Activated T-helper 2 cell treated with anti-CD3 and anti-CD28 coated beads, Interferon-gamma antibody, Interleukin-2, Interleukin-4, amounts not matched to agents 10 μg/mL and 5 μg/mL and 100 μg/mL, durations not matched to agents 14 hours and 24 hours and 36 hours (primary cell): ENCODE data around the gene P2RY6. TPM values are rescaled to one million over a fixed set of nuclear protein-coding genes. Genes with fewer than 3 reads are reported as not detected.

Source experiments
- DNase-seq: peaks from one replicate; pipeline ENCODE4 v3.0.0; 2021; ENCODE audit warnings: low spot score
- H3K27ac Mint-ChIP-seq: one replicate; pipeline ENCODE4 v1.8.0; 2021; ENCODE audit warnings: mixed read lengths
- H3K27me3 Mint-ChIP-seq: one replicate; pipeline ENCODE4 v1.8.0; 2021; ENCODE audit warnings: low read depth, mixed read lengths
- H3K36me3 Mint-ChIP-seq: one replicate; pipeline ENCODE4 v1.8.0; 2021; ENCODE audit warnings: low read depth, mixed read lengths
- H3K4me1 Mint-ChIP-seq: one replicate; pipeline ENCODE4 v1.8.0; 2021; ENCODE audit warnings: low read depth, mixed read lengths
- H3K4me3 Mint-ChIP-seq: one replicate; pipeline ENCODE4 v1.8.0; 2021; ENCODE audit warnings: low read depth, mild to moderate bottlenecking, moderate library complexity, mixed read lengths
- H3K9me3 Mint-ChIP-seq: one replicate; pipeline ENCODE4 v1.8.0; 2021; ENCODE audit warnings: mixed read lengths
- intact Hi-C: fragments of 100-400 bp; cut with micrococcal nuclease; formaldehyde crosslinking; loops from one replicate; pipeline ENCODE4 v1.15.1; 2023
- total RNA-seq: library from RNA; stranded (reverse); gene quantifications from 2 replicates; pipeline ENCODE4 v1.2.3, GENCODE V29; 2022

P2RY6 gene, protein sequence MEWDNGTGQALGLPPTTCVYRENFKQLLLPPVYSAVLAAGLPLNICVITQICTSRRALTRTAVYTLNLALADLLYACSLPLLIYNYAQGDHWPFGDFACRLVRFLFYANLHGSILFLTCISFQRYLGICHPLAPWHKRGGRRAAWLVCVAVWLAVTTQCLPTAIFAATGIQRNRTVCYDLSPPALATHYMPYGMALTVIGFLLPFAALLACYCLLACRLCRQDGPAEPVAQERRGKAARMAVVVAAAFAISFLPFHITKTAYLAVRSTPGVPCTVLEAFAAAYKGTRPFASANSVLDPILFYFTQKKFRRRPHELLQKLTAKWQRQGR
- total RNA-seq: not detected in 2 replicates

DNA sequence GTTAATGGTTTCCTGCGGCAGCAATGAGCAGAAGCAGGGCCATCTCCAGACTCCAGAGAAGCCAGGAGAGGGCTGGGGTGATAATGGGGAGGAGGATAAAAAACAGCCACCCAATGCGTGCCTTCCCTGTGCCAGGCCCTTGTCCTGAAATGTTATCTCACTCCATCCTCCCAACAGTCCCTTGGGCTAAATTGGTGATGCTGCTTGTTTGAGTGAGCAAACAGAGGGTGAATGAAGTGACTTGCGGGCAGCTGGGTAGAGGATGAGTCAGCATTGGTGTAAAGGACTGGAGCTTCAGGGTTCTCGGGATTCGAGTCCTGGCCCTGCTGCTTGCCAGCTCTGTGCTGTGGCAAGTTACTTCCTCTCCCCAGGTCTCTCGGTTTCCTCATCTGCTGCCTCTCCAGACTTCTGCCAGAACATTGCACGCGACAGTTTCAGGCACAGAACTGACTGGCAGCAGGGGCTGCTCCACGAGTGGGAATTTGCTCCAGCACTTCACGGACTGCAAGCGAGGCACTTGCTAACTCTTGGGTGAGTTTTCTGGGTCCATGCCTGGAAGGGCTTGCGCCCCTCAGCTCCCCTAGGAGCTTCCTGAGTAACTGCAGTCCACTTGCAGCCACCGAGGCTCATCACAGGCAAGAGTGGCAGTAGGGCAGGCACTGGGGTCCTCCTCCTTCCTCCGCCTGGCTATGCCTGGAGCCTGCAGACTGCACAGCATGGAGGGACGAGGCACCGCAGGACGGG is at the start of gene P2RY6:
Gene P2RY6, plus strand, starts transcription at position 403 of the 744 bp plus-strand sequence. CDS start 24,181 bp downstream, outside the sequence.
- Mint-ChIP-seq H3K9me3 (no peaks in the 10 kb centered on the region), H3K4me1 (no peaks in the 10 kb centered on the region), H3K4me3 (no peak within 1 kb of the TSS), H3K36me3 (no peaks in the 10 kb centered on the region), H3K27me3 (peaks cover 20% of the 10 kb centered on the region), H3K27ac (no peak within 1 kb of the TSS)
- intact Hi-C loops: no loop called here
- no peak for DNase-seq

DNA sequence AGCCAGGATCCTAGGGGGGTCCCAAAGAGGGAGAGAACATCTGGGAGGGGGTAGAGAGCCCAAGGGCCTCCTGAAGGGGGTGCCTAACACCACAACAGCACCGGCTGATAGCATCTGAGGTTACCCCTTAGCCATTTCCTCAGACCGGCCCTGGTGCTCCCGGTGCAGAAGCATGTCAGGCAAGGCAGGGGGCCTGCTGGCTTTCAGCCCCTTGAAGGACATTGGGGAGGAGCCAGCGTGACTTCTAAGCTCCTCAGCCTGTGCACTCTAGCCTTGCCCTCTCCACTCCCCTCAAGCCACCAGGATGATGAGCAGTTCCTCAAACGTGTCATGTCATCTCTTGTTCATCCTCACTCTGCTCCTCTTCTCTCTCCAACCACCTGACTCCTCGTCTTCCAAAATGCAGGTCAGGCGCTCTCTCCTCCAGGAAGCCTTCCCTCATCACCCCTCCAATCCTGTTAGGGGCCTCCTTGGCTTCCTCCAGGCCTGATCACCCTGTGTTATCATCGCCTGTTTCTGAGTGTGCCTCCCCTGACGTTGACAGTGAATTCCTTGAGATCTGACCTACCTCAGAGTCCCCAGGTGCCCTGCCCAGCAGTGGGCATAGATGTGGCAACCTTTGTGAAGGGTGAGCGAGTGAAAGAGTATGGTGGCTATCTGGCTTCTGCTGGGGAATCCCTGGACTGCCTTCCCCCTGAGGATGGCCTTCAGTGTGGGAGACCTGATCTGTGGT is 48.0 kb upstream of the P2RY6 start:
- no peak overlapping the region for H3K4me3 Mint-ChIP-seq
- H3K27me3 Mint-ChIP-seq: peaks cover 31% of the 10 kb centered on the region
- intact Hi-C loops: no loop called here
- no peaks in the 10 kb centered on the region for H3K36me3 Mint-ChIP-seq
- H3K27ac Mint-ChIP-seq: no peak overlapping the region
- H3K9me3 Mint-ChIP-seq: no peaks in the 10 kb centered on the region
- no peak for DNase-seq
- H3K4me1 Mint-ChIP-seq: peaks cover 4% of the 10 kb centered on the region

DNA sequence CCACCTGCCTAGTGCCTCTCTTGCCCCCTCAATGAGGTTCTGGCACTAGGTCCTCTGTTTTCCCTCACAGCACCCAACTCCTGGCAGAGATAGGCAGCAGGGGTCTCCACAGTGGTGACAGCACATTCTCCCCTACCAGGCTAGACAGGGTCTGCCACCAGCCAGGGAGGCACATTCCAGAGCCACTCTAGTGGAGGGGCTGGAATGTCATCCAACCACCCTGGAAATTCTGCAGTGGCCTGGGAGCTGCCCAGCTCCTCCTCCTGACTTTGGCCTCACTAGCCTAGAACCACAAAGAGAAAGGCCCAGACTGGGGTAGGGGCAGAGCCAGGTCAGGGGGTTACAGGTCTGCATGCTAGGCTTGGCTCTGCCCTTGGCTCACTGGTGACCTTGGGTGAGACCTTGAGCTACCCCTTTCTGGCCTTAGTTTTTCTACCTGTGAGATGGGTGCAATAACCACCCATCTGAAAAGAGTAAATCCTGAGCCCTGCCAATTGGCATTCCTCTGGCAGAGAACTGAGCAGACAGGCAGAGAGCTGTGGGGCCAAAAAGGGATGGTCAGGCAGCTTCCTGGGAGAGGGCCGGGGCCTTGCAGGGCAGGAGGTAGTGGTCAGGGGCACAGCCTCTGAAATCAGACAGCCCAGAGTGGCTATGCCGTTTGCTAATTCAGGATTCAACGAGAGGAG is 47.0 kb upstream of the P2RY6 start:
- Mint-ChIP-seq H3K4me3 (no peak overlapping the region), H3K27me3 (peaks cover 22% of the 10 kb centered on the region), H3K9me3 (no peaks in the 10 kb centered on the region), H3K27ac (no peak overlapping the region), H3K36me3 (no peaks in the 10 kb centered on the region), H3K4me1 (peaks cover 3% of the 10 kb centered on the region)
- DNase-seq: no peak
- intact Hi-C loops: no loop called here

DNA sequence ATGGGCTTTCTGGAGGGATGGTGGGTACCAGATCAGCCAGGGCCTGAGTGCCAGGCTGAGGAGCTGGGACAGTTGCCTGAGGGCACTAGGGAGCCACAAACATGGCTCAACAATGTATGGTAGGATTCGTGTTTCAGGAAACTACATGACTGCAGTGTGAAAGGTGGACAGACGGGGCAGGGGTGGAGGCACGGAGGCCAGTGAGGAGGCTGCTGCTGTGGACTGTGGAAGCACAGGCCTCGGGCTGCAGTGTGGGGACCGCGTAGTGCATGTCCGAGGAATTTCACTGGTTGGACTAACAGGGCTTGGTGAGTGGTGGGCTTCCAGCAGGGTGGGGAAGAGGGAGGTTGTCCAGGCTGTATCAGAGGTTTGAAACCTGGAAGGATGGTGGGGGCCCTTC is 46.3 kb upstream of the P2RY6 start:
- H3K4me3 Mint-ChIP-seq: no peak overlapping the region
- peaks cover 3% of the 10 kb centered on the region for H3K4me1 Mint-ChIP-seq
- DNase-seq: no peak
- H3K27ac Mint-ChIP-seq: no peak overlapping the region
- intact Hi-C loops: no loop called here
- no peaks in the 10 kb centered on the region for H3K9me3 Mint-ChIP-seq
- peaks cover 17% of the 10 kb centered on the region for H3K27me3 Mint-ChIP-seq
- H3K36me3 Mint-ChIP-seq: no peaks in the 10 kb centered on the region

DNA sequence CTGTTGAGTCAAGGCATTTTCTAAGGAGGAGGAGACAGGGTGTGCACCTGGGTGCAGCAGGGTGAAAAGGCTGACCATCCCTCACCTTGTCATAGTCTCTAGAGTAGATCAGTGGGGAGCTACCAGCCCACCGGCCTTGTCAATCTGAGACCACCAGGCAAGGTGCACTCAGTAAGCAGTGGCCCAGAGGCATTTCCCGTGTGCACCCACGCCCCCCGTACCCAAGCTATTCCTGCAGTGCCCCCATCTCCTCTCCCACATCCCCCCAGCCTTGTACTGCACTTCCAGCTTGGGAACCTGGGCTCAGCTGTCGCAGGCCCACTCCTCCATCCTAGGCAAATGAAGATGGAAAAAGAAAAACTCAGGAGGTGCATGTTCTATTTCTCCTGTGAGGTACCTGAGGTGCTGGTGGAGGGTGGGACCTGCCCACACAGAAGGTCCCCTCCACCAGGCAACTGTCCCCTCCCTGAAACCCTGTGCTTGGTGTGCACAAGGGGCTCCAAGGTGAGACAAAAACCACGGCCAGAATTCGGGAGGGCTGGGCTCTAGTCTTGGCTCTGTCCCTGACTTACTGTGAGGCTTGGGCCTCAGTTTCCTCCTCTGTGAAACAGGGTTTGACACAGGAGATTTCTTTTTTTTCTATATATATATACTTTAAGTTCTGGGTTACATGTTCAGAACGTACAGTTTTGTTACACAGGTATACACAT is 45.7 kb upstream of the P2RY6 start:
- Mint-ChIP-seq H3K27ac (no peak overlapping the region), H3K36me3 (no peaks in the 10 kb centered on the region), H3K4me1 (peaks cover 3% of the 10 kb centered on the region), H3K9me3 (no peaks in the 10 kb centered on the region), H3K27me3 (peaks cover 13% of the 10 kb centered on the region), H3K4me3 (no peak overlapping the region)
- no peak for DNase-seq
- intact Hi-C loops: no loop called here

DNA sequence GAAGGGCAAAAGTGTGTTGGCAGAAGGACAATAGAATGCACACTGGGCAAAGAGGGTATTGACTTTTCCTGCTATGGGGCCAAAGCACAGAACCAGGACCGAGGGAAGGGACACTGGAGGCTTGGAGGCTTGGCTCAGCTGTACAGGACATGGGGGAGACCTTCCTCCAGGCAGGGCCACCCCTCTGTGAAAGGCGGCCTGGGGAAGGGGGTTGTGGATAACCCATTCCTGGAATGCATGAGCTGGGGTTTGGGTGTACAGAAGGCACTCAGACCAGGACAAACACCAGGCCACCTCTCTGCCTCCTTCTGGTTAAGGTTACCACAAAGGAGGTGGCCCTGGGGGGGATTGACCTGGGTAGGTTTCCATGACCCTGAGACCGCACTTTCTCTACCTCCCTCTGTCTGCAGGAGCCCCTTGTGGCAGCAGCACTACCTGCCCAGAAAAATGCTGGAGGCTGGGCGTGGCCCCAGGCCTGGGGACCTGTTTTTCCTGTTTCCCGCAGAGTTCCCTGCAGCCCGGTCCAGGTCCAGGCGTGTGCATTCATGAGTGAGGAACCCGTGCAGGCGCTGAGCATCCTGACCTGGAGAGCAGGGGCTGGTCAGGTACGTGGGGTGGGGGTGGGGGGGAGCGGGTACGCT is 44.4 kb upstream of the P2RY6 start:
- peaks cover 8% of the 10 kb centered on the region for H3K27me3 Mint-ChIP-seq
- intact Hi-C loops: no loop called here
- no peak overlapping the region for H3K4me3 Mint-ChIP-seq
- no peak for DNase-seq
- H3K36me3 Mint-ChIP-seq: no peaks in the 10 kb centered on the region
- peaks cover 3% of the 10 kb centered on the region for H3K4me1 Mint-ChIP-seq
- no peak overlapping the region for H3K27ac Mint-ChIP-seq
- no peaks in the 10 kb centered on the region for H3K9me3 Mint-ChIP-seq

DNA sequence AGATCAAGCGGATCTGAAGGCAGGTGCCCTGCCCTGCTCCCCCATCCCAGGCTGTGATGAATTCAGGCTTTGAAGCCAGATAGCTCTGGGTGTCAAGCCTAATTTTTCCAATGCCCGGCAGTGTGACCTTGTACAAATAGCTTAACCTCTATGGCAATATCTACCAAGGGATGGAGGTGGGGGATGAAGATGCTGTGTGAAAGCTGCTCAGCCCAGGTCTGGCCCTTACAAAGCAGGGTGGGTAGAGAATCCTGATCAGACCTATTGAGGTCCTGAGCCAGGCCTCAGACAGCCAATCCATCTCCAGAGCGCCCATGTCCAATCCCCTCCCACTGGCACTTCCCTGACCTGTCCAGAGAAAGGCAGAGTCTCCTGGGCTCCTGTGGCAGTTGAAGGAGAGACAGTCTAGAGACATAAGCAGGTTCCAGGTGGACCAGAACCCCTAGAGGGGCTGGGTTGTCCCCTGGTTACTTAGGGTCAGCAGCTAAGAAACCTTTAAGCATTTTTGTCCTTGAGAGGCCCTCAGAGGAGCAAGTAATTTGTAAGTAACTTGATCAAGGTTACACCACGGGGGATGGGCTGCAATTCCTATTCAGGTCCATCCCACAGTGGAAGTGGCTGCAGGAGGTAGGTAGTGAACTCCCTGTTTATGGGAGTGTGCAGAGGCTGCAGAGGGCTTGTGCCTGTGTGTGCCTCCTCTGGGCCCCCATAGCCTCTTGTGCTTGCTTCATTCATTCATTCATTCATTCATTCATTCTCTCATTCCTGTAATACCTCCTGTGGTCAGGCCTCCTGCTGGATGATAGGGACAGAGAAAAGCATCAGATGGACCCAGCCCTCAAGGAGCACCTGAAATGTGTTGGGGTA is 43.6 kb upstream of the P2RY6 start:
- peaks cover 3% of the 10 kb centered on the region for H3K4me1 Mint-ChIP-seq
- intact Hi-C loops: no loop called here
- no peaks in the 10 kb centered on the region for H3K9me3 Mint-ChIP-seq
- DNase-seq: no peak
- H3K27ac Mint-ChIP-seq: no peak overlapping the region
- peaks cover 6% of the 10 kb centered on the region for H3K27me3 Mint-ChIP-seq
- H3K36me3 Mint-ChIP-seq: no peaks in the 10 kb centered on the region
- no peak overlapping the region for H3K4me3 Mint-ChIP-seq

DNA sequence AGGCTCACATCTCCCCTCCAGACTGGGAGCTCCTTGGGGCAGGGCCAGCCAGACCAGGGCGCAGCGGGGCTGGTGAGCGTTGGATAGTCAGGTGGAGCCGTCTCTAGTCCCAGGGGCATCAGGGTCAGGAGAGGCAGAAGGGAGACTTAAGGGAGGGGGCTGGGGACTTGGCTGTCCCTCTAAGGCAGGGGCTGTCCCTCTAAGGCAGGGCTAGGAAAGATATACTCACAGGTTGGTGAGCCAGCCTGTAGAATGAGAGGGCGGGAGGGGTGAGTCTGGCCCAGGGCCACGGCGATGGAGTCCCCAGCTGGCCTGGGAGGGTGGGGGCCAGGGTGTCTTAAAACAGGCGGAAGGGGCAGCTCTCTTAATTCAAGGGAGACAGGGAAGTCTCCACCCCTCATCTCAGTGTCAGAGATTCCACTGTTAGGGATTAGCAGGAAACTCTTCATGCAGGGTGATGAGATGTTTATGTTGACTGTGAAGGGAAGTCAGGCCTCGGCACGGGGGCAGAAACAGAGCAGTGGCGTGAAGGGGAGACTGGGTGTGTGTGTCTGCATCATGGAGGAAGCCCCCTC is 42.7 kb upstream of the P2RY6 start:
- Mint-ChIP-seq H3K27me3 (peaks cover 5% of the 10 kb centered on the region), H3K27ac (no peak overlapping the region), H3K4me1 (peaks cover 3% of the 10 kb centered on the region), H3K4me3 (no peak overlapping the region), H3K36me3 (no peaks in the 10 kb centered on the region), H3K9me3 (no peaks in the 10 kb centered on the region)
- no peak for DNase-seq
- intact Hi-C loops: no loop called here

DNA sequence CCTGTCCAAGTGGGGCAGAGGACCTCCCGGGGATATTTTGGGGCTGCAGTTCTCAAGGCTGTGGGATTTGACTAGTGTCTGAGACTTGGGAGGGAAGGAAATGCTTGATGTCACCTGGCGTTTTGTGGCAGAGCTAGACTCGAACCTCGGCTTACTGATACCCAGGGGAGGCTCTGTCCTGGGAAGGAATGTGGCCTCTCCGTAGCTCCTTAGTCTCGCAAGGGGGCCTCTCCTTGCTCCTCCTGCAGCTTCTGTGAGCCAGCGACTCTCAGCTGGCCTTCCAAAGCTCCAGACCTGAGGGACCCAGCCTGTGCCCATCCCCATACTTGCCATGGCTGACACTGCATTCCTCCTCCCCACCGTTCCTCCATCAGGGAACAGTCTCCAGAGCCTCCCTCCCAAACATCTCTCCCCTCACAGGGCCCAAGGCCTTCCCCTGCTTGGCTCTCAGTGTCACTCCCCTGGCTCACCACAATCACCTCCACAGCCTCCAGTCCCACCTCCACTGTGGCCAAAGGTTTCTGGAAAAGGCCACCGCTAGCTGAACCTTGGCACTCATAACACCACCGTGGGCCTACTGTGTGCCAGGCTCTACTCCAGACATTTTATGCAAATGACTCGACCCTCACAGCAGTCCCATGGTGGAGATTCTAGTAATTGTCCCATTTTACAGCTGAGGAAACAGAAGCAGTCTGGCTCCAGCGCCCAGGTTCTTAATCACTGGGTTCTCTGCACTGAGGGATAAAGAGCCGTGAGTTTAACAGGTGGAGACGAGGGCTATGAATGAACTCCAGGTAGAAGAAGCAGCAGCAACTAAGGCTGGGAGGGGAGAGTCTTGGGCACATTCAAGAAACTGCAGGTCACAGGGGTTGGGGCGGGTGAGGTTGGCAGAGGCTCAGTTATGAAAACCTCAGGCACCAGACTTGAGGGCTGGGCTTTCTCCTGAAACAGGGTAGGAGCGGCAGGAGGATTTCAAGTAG is 42.0 kb upstream of the P2RY6 start:
- Mint-ChIP-seq H3K9me3 (no peaks in the 10 kb centered on the region), H3K36me3 (no peaks in the 10 kb centered on the region), H3K4me3 (no peak overlapping the region), H3K4me1 (no peaks in the 10 kb centered on the region), H3K27me3 (no peaks in the 10 kb centered on the region), H3K27ac (no peak overlapping the region)
- DNase-seq: no peak
- intact Hi-C loops: no loop called here

DNA sequence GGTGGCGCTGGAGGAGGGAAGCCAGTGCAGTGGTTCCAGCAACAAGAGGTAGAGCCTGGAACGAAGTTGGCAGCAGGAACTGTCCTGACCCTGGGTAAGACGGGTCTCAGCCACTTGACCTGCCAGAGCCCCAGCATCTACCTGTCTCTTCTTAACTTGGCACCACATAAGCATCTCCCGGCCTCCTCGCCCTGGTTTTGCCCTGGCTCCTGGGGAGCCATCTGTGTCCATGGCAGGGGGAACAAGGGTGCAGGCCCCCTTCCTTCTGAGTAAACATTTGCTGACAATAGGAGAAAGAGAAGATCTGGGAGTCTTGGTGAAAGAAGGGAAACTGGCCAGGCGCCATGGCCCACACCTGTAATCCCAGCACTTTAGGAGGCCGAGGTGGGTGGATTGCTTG is 41.2 kb upstream of the P2RY6 start:
- no peak overlapping the region for H3K4me3 Mint-ChIP-seq
- DNase-seq: no peak
- H3K36me3 Mint-ChIP-seq: no peaks in the 10 kb centered on the region

More for the DNA sequence above, 41.2 kb upstream of the P2RY6 start:
- no peaks in the 10 kb centered on the region for H3K9me3 Mint-ChIP-seq
- H3K27me3 Mint-ChIP-seq: no peaks in the 10 kb centered on the region
- intact Hi-C loops: no loop called here
- H3K4me1 Mint-ChIP-seq: no peaks in the 10 kb centered on the region
- no peak overlapping the region for H3K27ac Mint-ChIP-seq
